Caki2 (cell line): ENCODE results near the gene SLC13A3. TPM values are rescaled to one million over a fixed set of nuclear protein-coding genes. Genes with fewer than 3 reads are reported as not detected.

Experiments
- DNase-seq: peaks from one replicate; pipeline ENCODE4 v3.0.0-alpha.2; 2015; ENCODE audit warnings: low read depth
- in situ Hi-C: cut with HindIII; loops from 2 replicates; pipeline ENCODE4 v1.10.0; 2016; ENCODE audit warnings: low sequenced_read_pairs, low pct_unique_long_range_greater_than_20kb, mixed read lengths
- total RNA-seq: library from RNA; depleted of rRNA; stranded (reverse); fragments of >200 nt; shearing (Covaris generic); gene quantifications from 2 replicates; pipeline ENCODE4 v1.2.3, GENCODE V29; 2014; ENCODE audit warnings: low replicate concordance

The SLC13A3 gene
- total RNA-seq, 1 experiment from 2014 or later: 0.84 TPM

GRCh38 chr20:46640536-46641311 lies 10.5 kb downstream of the SLC13A3 start:
- in situ Hi-C loops: no loop called here
- no peak for DNase-seq

GRCh38 chr20:46640044-46640443 lies 11.2 kb downstream of the SLC13A3 start:
- DNase-seq: no peak
- in situ Hi-C loops: no loop called here

GRCh38 chr20:46639587-46639986 lies 11.7 kb downstream of the SLC13A3 start:
- in situ Hi-C loops: no loop called here
- no peak for DNase-seq

- in situ Hi-C loops: no loop called here
- no peak for DNase-seq
These were observed 12.4 kb downstream of the SLC13A3 start for GRCh38 chr20:46638898-46639274.

- DNase-seq: no peak
- in situ Hi-C loops: no loop called here
These were observed 12.9 kb downstream of the SLC13A3 start for GRCh38 chr20:46638134-46638897.

GRCh38 chr20:46637427-46638133 lies 13.7 kb downstream of the SLC13A3 start:
- in situ Hi-C loops: no loop called here
- no peak for DNase-seq

GRCh38 chr20:46637020-46637419 lies 14.2 kb downstream of the SLC13A3 start:
- in situ Hi-C loops: no loop called here
- no peak for DNase-seq

- in situ Hi-C loops: no loop called here
- DNase-seq: no peak
These were observed 14.7 kb downstream of the SLC13A3 start for GRCh38 chr20:46636514-46636913.

GRCh38 chr20:46635514-46636136 lies 15.6 kb downstream of the SLC13A3 start:
- DNase-seq: no peak
- in situ Hi-C loops: no loop called here

GRCh38 chr20:46634528-46634927 lies 16.7 kb downstream of the SLC13A3 start:
- DNase-seq: no peak
- in situ Hi-C loops: no loop called here

- DNase-seq: no peak
- in situ Hi-C loops: no loop called here
These were observed 19.3 kb downstream of the SLC13A3 start for GRCh38 chr20:46631874-46632446.

GRCh38 chr20:46631212-46631869 lies 19.9 kb downstream of the SLC13A3 start:
- in situ Hi-C loops: no loop called here
- DNase-seq: no peak

- DNase-seq: no peak
- in situ Hi-C loops: no loop called here
These were observed 21.0 kb downstream of the SLC13A3 start for GRCh38 chr20:46630306-46630705.

- in situ Hi-C loops: no loop called here
- no peak for DNase-seq
These were observed 21.9 kb downstream of the SLC13A3 start for GRCh38 chr20:46629341-46629740.

GRCh38 chr20:46627234-46627633 lies 24.0 kb downstream of the SLC13A3 start:
- DNase-seq: no peak
- in situ Hi-C loops: no loop called here

GRCh38 chr20:46626758-46627157 lies 24.5 kb downstream of the SLC13A3 start:
- in situ Hi-C loops: no loop called here
- no peak for DNase-seq

GRCh38 chr20:46625875-46626373 lies 25.3 kb downstream of the SLC13A3 start:
- in situ Hi-C loops: no loop called here
- no peak for DNase-seq

GRCh38 chr20:46624946-46625345 lies 26.3 kb downstream of the SLC13A3 start:
- no peak for DNase-seq
- in situ Hi-C loops: no loop called here
